Pancreas (tissue), 10 donors: ENCODE measurements around the gene TAS2R31. TPM values are rescaled to one million over a fixed set of nuclear protein-coding genes. Genes with fewer than 3 reads are reported as not detected.

Experiments
- ATAC-seq, 4 donors: fragments of 200-7000 bp; cut with Tn5 transposase; one replicate each; pipeline versions ENCODE4 v1.8.0 to v1.9.1; 2020; ENCODE audit warnings: mild to moderate bottlenecking in 4 of 4, moderate library complexity in 4 of 4
- DNase-seq, 6 donors: peaks; one replicate each; pipeline ENCODE4 v3.0.0-alpha.2; 2020
- FAIRE-seq: peaks from 2 replicates; lab custom pipeline; 2012; peaks lifted over from hg19 to GRCh38; lab: Jason Lieb, UNC
- H3K27ac ChIP-seq, 4 donors: fragments of 200-600 bp; sonication (generic); 1 replicate in 3 of 4; 2 replicates in 1 of 4; pipeline versions ENCODE4 v1.5.0 to v1.8.0; 2020
- H3K27me3 ChIP-seq, 4 donors: fragments of 200-600 bp; one replicate each; pipeline ENCODE4 v1.8.0; 2021
- H3K36me3 ChIP-seq, 3 donors: fragments of 200-600 bp; sonication (generic) in 1 of 3; one replicate each; pipeline versions ENCODE4 v1.5.0 to v1.8.0; 2020 to 2021
- H3K4me1 ChIP-seq, 3 donors: fragments of 200-600 bp; one replicate each; pipeline ENCODE4 v1.8.0; 2021
- H3K4me3 ChIP-seq, 4 donors: fragments of 200-600 bp; sonication (generic) in 2 of 4; one replicate each; pipeline versions ENCODE4 v1.5.0 to v1.8.0; 2020 to 2021
- H3K9me3 ChIP-seq, 4 donors: fragments of 200-600 bp; one replicate each; pipeline ENCODE4 v1.8.0; 2021
- CTCF ChIP-seq, 4 donors: fragments of 200-600 bp; sonication (generic) in 3 of 4; IDR thresholded peaks; one replicate each; pipeline versions ENCODE4 v1.5.0 to v1.8.0; 2021; ENCODE audit warnings: antibody characterized with exemption in 4 of 4
- WGBS, 2 donors: extraction: QIAGEN DNeasy Blood & Tissue Kit; methylation state at CpG; one replicate each; pipeline ENCODE4 v1.1.7; 2013; 5-methylcytosine and 5-hydroxymethylcytosine counted together
- intact Hi-C, 3 donors: fragments of 100-400 bp; cut with DNase I; formaldehyde crosslinking; loops; one replicate each; pipeline versions ENCODE4 v1.11.1 to v1.14.2; 2022
- polyA plus RNA-seq, 2 donors: library from polyadenylated mRNA; stranded (reverse); fragments of 200-250 nt; gene quantifications; one replicate each; pipeline ENCODE4 v1.2.3, GENCODE V29; 2013
- total RNA-seq, 6 donors: library from RNA; stranded (reverse); fragmentation: NEBNext Ultra II Directional in 4 of 6; extraction: Animal tissue kit (Norgen Biotek cat#: 25700) in 4 of 6; gene quantifications; one replicate each; pipeline versions ENCODE4 v1.2.1 to v1.2.4, GENCODE V29; 2021 to 2023
- donor health status: healthy with polysubstance abuse.
- donor health status: DM: no; HTN: no; CAD: no; lungs with moderate emphysema.
- donor health status: DM: no; HTN: no; CAD: no.
- donor health status: control.
- donor health status: control.
- donor health status: Bipolar disorder and iron deficiency.
- donor health status: DM: yes; HTN: yes; CAD: no.
- donor health status: DM: no; HTN: no; CAD: no.
- donor health status: DM: no; HTN: no; CAD: no.
- donor health status: DM: yes; HTN: yes; CAD: no.

TAS2R31 gene
- total and polyA plus RNA-seq, 8 donors: 0.23 to 2.9 (median 1.4) TPM

GRCh38 chr12:11026118-11026517, 5.1 kb downstream of the TAS2R31 start:
- no peaks in the 10 kb centered on the region for H3K4me1 ChIP-seq
- ATAC-seq: no peak
- H3K27me3 ChIP-seq: no peaks in the 10 kb centered on the region
- no peak for TF ChIP-seq CTCF (IDR thresholded peaks at IDR 0.05)
- no peak overlapping the region for H3K4me3 ChIP-seq
- no peak for DNase-seq
- intact Hi-C loops: no loop called here
- FAIRE-seq: no peak
- H3K9me3 ChIP-seq: no peaks in the 10 kb centered on the region
- WGBS, 2 donors: 92 to 94% methylated on average over 6 of the region's 6 CpGs
- no peaks in the 10 kb centered on the region for H3K36me3 ChIP-seq
- H3K27ac ChIP-seq: no peak overlapping the region

GRCh38 chr12:11023387-11023786, 7.8 kb downstream of the TAS2R31 start:
- no peaks in the 10 kb centered on the region for H3K4me1 ChIP-seq
- 65 to 68% methylated on average over 2 of the region's 2 CpGs for WGBS, 2 donors
- no peak for TF ChIP-seq CTCF (IDR thresholded peaks at IDR 0.05)
- FAIRE-seq (no peak), DNase-seq (no peak), ATAC-seq (peak in 1 of 4 donors; percentile 18)
- intact Hi-C loops: no loop called here
- no peak overlapping the region for H3K4me3 ChIP-seq
- no peaks in the 10 kb centered on the region for H3K36me3 ChIP-seq
- no peaks in the 10 kb centered on the region for H3K27me3 ChIP-seq
- H3K27ac ChIP-seq: no peak overlapping the region
- no peaks in the 10 kb centered on the region for H3K9me3 ChIP-seq

- intact Hi-C loops: no loop called here
- FAIRE-seq (no peak), DNase-seq (no peak), ATAC-seq (no peak)
- Histone ChIP-seq H3K4me3 (no peak within 1 kb of the TSS), H3K9me3 (no peaks in the 10 kb centered on the region), H3K36me3 (no peaks in the 10 kb centered on the region), H3K27ac (no peak within 1 kb of the TSS), H3K4me1 (no peaks in the 10 kb centered on the region), H3K27me3 (no peaks in the 10 kb centered on the region)
- TF ChIP-seq CTCF (IDR thresholded peaks at IDR 0.05): no peak
- WGBS, 2 donors: 88 to 92% methylated on average over 1 of the region's 1 CpG
These were observed 8.7 kb downstream of the TAS2R31 start, which contains the start of gene TAS2R19 for GRCh38 chr12:11022520-11022919. TAS2R19 (minus strand) TSS chr12:11022620; CDS start chr12:11022571, 49 bp downstream.

- 97 to 98% methylated on average over 1 of the region's 1 CpG for WGBS, 2 donors
- no peaks in the 10 kb centered on the region for H3K27me3 ChIP-seq
- H3K4me3 ChIP-seq: no peak overlapping the region
- H3K36me3 ChIP-seq: no peaks in the 10 kb centered on the region
- FAIRE-seq (no peak), DNase-seq (no peak), ATAC-seq (no peak)
- intact Hi-C loops: loop anchor here in 1 of 3 donors (10.0 kb wide), 1 partner anchor 58 kb away; no protein-coding TSS in a partner anchor
- H3K9me3 ChIP-seq: no peaks in the 10 kb centered on the region
- TF ChIP-seq CTCF (IDR thresholded peaks at IDR 0.05): no peak
- no peaks in the 10 kb centered on the region for H3K4me1 ChIP-seq
- H3K27ac ChIP-seq: no peak overlapping the region
These were observed 14.3 kb downstream of the TAS2R31 start for GRCh38 chr12:11016937-11017336.

GRCh38 chr12:11015775-11016430, 15.3 kb downstream of the TAS2R31 start:
- WGBS, 2 donors: 83 to 85% methylated on average over 4 of the region's 4 CpGs
- FAIRE-seq: no peak
- no peak for TF ChIP-seq CTCF (IDR thresholded peaks at IDR 0.05)
- Histone ChIP-seq H3K36me3 (no peaks in the 10 kb centered on the region), H3K4me3 (no peak overlapping the region), H3K27me3 (no peaks in the 10 kb centered on the region), H3K9me3 (no peaks in the 10 kb centered on the region), H3K4me1 (no peaks in the 10 kb centered on the region), H3K27ac (no peak overlapping the region)
- intact Hi-C loops: loop anchor here in 1 of 3 donors (10.0 kb wide), 1 partner anchor 59 kb away; no protein-coding TSS in a partner anchor
- peak in 2 of 4 donors; percentile 24 to 28 for ATAC-seq
- no peak for DNase-seq
